H1 (cell line): ENCODE results near the gene EPN2. TPM values are rescaled to one million over a fixed set of nuclear protein-coding genes. Genes with fewer than 3 reads are reported as not detected.

ENCODE experiments used
- CTCF ChIA-PET: fragments of 300-600 bp; sonication (Branson Sonifier 250); formaldehyde crosslinking; loops from one replicate; lab custom pipeline; 2021; ENCODE audit not compliant: partially characterized antibody; lab: Charles Lee
- POLR2A ChIA-PET: fragments of 300-600 bp; sonication (Branson Sonifier 250); formaldehyde crosslinking; loops from one replicate; lab custom pipeline; 2021; ENCODE audit warnings: inconsistent platforms; ENCODE audit not compliant: partially characterized antibody; lab: Charles Lee
- DNase-seq, 2 experiments: peaks; one replicate each; pipeline versions ENCODE4 v3.0.0 to v3.0.0-alpha.2; 2010 to 2022; ENCODE audit warnings: low spot score in 2 of 2, low read depth in 1 of 2, mixed read lengths in 1 of 2
- FAIRE-seq: peaks from 2 replicates; lab custom pipeline; 2011; peaks lifted over from hg19 to GRCh38; lab: Jason Lieb, UNC
- H2AFZ ChIP-seq: 2 replicates; pipeline ENCODE4 v1.8.1; 2012; ENCODE audit warnings: low read length, inconsistent platforms
- H2AK5ac ChIP-seq: 2 replicates; pipeline ENCODE4 v1.6.1; 2013; ENCODE audit warnings: low read depth, low read length
- H2BK120ac ChIP-seq: replicated peaks from 2 replicates; pipeline ENCODE3; 2013; ENCODE audit warnings: low read depth, low read length, inconsistent platforms
- H2BK12ac ChIP-seq: 2 replicates; pipeline ENCODE4 v1.6.1; 2013; ENCODE audit warnings: low read depth, low read length
- H2BK15ac ChIP-seq: 2 replicates; pipeline ENCODE4 v1.6.1; 2013; ENCODE audit warnings: low read length
- H2BK20ac ChIP-seq: 2 replicates; pipeline ENCODE4 v1.6.1; 2013; ENCODE audit warnings: low read length
- H2BK5ac ChIP-seq: 2 replicates; pipeline ENCODE4 v1.6.1; 2013; ENCODE audit warnings: low read depth, low read length
- H3K14ac ChIP-seq: 2 replicates; pipeline ENCODE4 v1.6.1; 2013; ENCODE audit warnings: inconsistent platforms; ENCODE audit not compliant: insufficient read length
- H3K18ac ChIP-seq: 2 replicates; pipeline ENCODE4 v1.6.1; 2013; ENCODE audit warnings: low read length; ENCODE audit errors: extremely low read depth
- H3K23ac ChIP-seq: 2 replicates; pipeline ENCODE4 v1.6.1; 2013; ENCODE audit warnings: inconsistent platforms; ENCODE audit not compliant: insufficient read length
- H3K23me2 ChIP-seq: 2 replicates; pipeline ENCODE4 v1.6.1; 2013; ENCODE audit warnings: low read depth, low read length
- H3K27ac ChIP-seq: 2 replicates; pipeline ENCODE4 v1.6.1; 2011; ENCODE audit warnings: low read depth, low read length, inconsistent platforms
- H3K27me3 ChIP-seq, 4 experiments: replicated peaks in 1 of 4; 1 replicate in 1 of 4; 2 replicates in 3 of 4; pipeline versions ENCODE4 v1.6.1 to v1.8.1; 2011 to 2013; ENCODE audit warnings: low read length in 3 of 4, mild to moderate bottlenecking in 3 of 4, inconsistent platforms in 2 of 4, mixed read lengths in 2 of 4, moderate library complexity in 1 of 4; ENCODE audit not compliant: control insufficient read depth in 3 of 4, insufficient read depth in 3 of 4; ENCODE audit errors: extremely low read depth in 1 of 4
- H3K36me3 ChIP-seq, 4 experiments: 2 replicates each; pipeline versions ENCODE4 v1.6.1 to v1.8.1; 2011 to 2013; ENCODE audit warnings: mild to moderate bottlenecking in 4 of 4, low read length in 3 of 4, moderate library complexity in 2 of 4, control low read depth in 1 of 4, inconsistent platforms in 1 of 4; ENCODE audit not compliant: insufficient read depth in 4 of 4, control insufficient read depth in 2 of 4
- H3K4ac ChIP-seq: replicated peaks from 2 replicates; pipeline ENCODE3; 2013; ENCODE audit warnings: low read length, low read depth, mixed read lengths, inconsistent platforms; ENCODE audit not compliant: insufficient read length
- H3K4me1 ChIP-seq, 4 experiments: replicated peaks in 1 of 4; 1 replicate in 1 of 4; 2 replicates in 3 of 4; pipeline versions ENCODE4 v1.6.1 to v1.8.1; 2011 to 2013; ENCODE audit warnings: low read length in 3 of 4, inconsistent platforms in 2 of 4, mixed read lengths in 1 of 4; ENCODE audit not compliant: insufficient read depth in 4 of 4, control insufficient read depth in 3 of 4
- H3K4me2 ChIP-seq, 2 experiments: 2 replicates each; pipeline versions ENCODE4 v1.6.1 to v1.8.1; 2011 to 2013; ENCODE audit warnings: low read depth in 2 of 2, low read length in 2 of 2, control low read depth in 1 of 2, inconsistent platforms in 1 of 2, mild to moderate bottlenecking in 1 of 2; ENCODE audit not compliant: insufficient read depth in 1 of 2
- H3K4me3 ChIP-seq, 4 experiments: fragments of 200-600, 300-600 bp in 1 of 4; sonication (generic), shearing (Covaris generic), sonication (Bioruptor Twin) in 1 of 4; 2 replicates each; pipeline versions ENCODE4 v1.5.1 to v1.8.1; 2011 to 2016; ENCODE audit warnings: low read length in 4 of 4, low read depth in 3 of 4, control low read depth in 2 of 4, inconsistent platforms in 2 of 4, mild to moderate bottlenecking in 2 of 4, mixed read lengths in 1 of 4, moderate library complexity in 1 of 4; ENCODE audit not compliant: insufficient read depth in 2 of 4; ENCODE audit errors: extremely low read depth in 1 of 4
- H3K56ac ChIP-seq: replicated peaks from 2 replicates; pipeline ENCODE3; 2013; ENCODE audit warnings: low read depth, mild to moderate bottlenecking, mixed read lengths, low read length, inconsistent platforms; ENCODE audit not compliant: insufficient read length
- H3K79me1 ChIP-seq: 2 replicates; pipeline ENCODE4 v1.6.1; 2013; ENCODE audit warnings: low read depth, low read length, control low read depth
- H3K79me2 ChIP-seq, 2 experiments: 2 replicates each; pipeline versions ENCODE4 v1.6.1 to v1.8.1; 2012 to 2013; ENCODE audit warnings: low read length in 2 of 2, mild to moderate bottlenecking in 2 of 2, inconsistent platforms in 1 of 2; ENCODE audit not compliant: insufficient read depth in 2 of 2, control insufficient read depth in 1 of 2
- H3K9ac ChIP-seq, 4 experiments: replicated peaks in 1 of 4; 1 replicate in 1 of 4; 2 replicates in 3 of 4; pipeline versions ENCODE4 v1.6.1 to v1.8.1; 2011 to 2013; ENCODE audit warnings: low read depth in 3 of 4, low read length in 3 of 4, control low read depth in 2 of 4, mild to moderate bottlenecking in 2 of 4, moderate library complexity in 2 of 4, inconsistent platforms in 1 of 4; ENCODE audit errors: extremely low read depth in 1 of 4
- H3K9me3 ChIP-seq, 2 experiments: 2 replicates each; pipeline versions ENCODE4 v1.6.1 to v1.8.1; 2012 to 2013; ENCODE audit warnings: mild to moderate bottlenecking in 2 of 2, moderate library complexity in 2 of 2, control low read depth in 1 of 2, inconsistent platforms in 1 of 2, low read depth in 1 of 2, low read length in 1 of 2, mixed read lengths in 1 of 2; ENCODE audit not compliant: insufficient read depth in 2 of 2
- H4K20me1 ChIP-seq, 2 experiments: replicated peaks in 1 of 2; 2 replicates each; pipeline versions ENCODE3 to v1.8.1; 2011 to 2013; ENCODE audit warnings: inconsistent platforms in 2 of 2, low read length in 2 of 2, mild to moderate bottlenecking in 1 of 2; ENCODE audit not compliant: insufficient read depth in 2 of 2, control insufficient read depth in 1 of 2
- H4K5ac ChIP-seq: 2 replicates; pipeline ENCODE4 v1.6.1; 2013; ENCODE audit warnings: low read length, low read depth, mixed read lengths, inconsistent platforms; ENCODE audit not compliant: insufficient read length
- H4K8ac ChIP-seq: 2 replicates; pipeline ENCODE4 v1.8.0; 2013; ENCODE audit warnings: mild to moderate bottlenecking, moderate library complexity, low read length, inconsistent platforms; ENCODE audit not compliant: insufficient read depth; ENCODE audit errors: extremely low read depth
- H4K91ac ChIP-seq: replicated peaks from 2 replicates; pipeline ENCODE3; 2013; ENCODE audit warnings: low read length, mixed read lengths, inconsistent platforms; ENCODE audit not compliant: insufficient read length
- JUND ChIP-seq: IDR thresholded peaks from 2 replicates; pipeline ENCODE4 v1.6.1; 2011; ENCODE audit warnings: mild to moderate bottlenecking, improper control_type of control experiment, low read length
- RAD21 ChIP-seq, 2 experiments: IDR thresholded peaks in 1 of 2; conservative IDR thresholded peaks in 1 of 2; 2 replicates each; pipeline ENCODE4 v1.6.1; 2011; ENCODE audit warnings: low read depth in 2 of 2, low read length in 2 of 2, improper control_type of control experiment in 1 of 2, inconsistent platforms in 1 of 2, mild to moderate bottlenecking in 1 of 2, moderate library complexity in 1 of 2
- SIRT6 ChIP-seq: IDR thresholded peaks from one replicate; pipeline ENCODE4 v1.7.1; 2012; ENCODE audit warnings: low read length, inconsistent platforms
- WGBS, 2 experiments: shearing (Covaris generic) in 1 of 2; methylation state at CpG; one replicate each; pipeline versions ENCODE4 v1.1.6 to v1.1.7; 2013 to 2015; ENCODE audit warnings: low lambda C conversion rate in 2 of 2, mixed read lengths in 2 of 2, inconsistent platforms in 1 of 2, low coverage in 1 of 2, missing lambda C conversion rate in 1 of 2; ENCODE audit not compliant: insufficient replicate concordance in 2 of 2, insufficient coverage in 1 of 2, insufficient read length in 1 of 2; ENCODE audit errors: extremely low coverage in 1 of 2, missing lambda C conversion rate in 1 of 2; 5-methylcytosine and 5-hydroxymethylcytosine counted together
- polyA plus RNA-seq, 7 experiments: library from polyadenylated mRNA; depleted of rRNA in 3 of 7; stranded (reverse) in 5 of 7; unstranded in 2 of 7; fragments of >200 nt in 5 of 7; fragments of 200-250 nt in 2 of 7; gene quantifications; 1 replicate in 5 of 7; 2 replicates in 1 of 7; 4 replicates in 1 of 7; pipeline versions ENCODE4 v1.2.1 to v1.2.3, GENCODE V29; 2011 to 2013; ENCODE audit warnings: missing spikeins in 2 of 7, mixed read lengths in 2 of 7
- total RNA-seq: library from RNA; stranded (reverse); fragmentation: NEBNext Ultra II Directional; extraction: Animal tissue kit (Norgen Biotek cat#: 25700); gene quantifications from 2 replicates; pipeline ENCODE4 v1.2.1, GENCODE V29; 2021

EPN2 gene
- total and polyA plus RNA-seq, 2 of the 8 experiments (the other 6 are each of a cell fraction or from before 2014, with no cell fraction given), result 28.7 to 55.8 TPM

GRCh38 chr17:19301973-19302372 lies 64.8 kb downstream of the EPN2 start:
- H2AFZ ChIP-seq, result no peak overlapping the region
- peaks cover 0 to 4% (median 0%) of the 10 kb centered on the region in 4 experiments; a peak in 3 of 7 replicates for H3K4me1 ChIP-seq
- no peaks in the 10 kb centered on the region for H3K27me3 ChIP-seq
- H3K27ac ChIP-seq, result no peak overlapping the region
- no peak overlapping the region for H2BK5ac ChIP-seq
- H2BK12ac ChIP-seq, result no peak overlapping the region
- peak in 1 of 2 experiments; percentile 20; a peak in 1 of 4 replicates for TF ChIP-seq RAD21 (IDR thresholded peaks at IDR 0.05 in 1 of 2, conservative IDR thresholded peaks at IDR 0.05 in 1 of 2; ENCODE audit: low read depth in 2 of 2, low read length in 2 of 2)
- TF ChIP-seq SIRT6, result no peak
- TF ChIP-seq JUND, result no peak
- peaks cover 17% of the 10 kb centered on the region for H3K79me1 ChIP-seq
- FAIRE-seq (no peak), DNase-seq (no peak)
- peaks cover 0 to 5% of the 10 kb centered on the region in 2 experiments; a peak in 2 of 4 replicates for H3K79me2 ChIP-seq
- no peak overlapping the region for H4K5ac ChIP-seq
- no peak overlapping the region for H3K4ac ChIP-seq
- H3K9me3 ChIP-seq, result no peaks in the 10 kb centered on the region
- WGBS, 2 experiments, result 97% methylated on average over 9 of the region's 9 CpGs; no CpG with 5 or more reads in 1 of the 2 experiments
- H3K23me2 ChIP-seq, result no peaks in the 10 kb centered on the region
- H3K18ac ChIP-seq, result no peak overlapping the region
- POLR2A ChIA-PET, result interaction anchor here (1.3 kb wide), 1 partner anchor 8 kb away, joined by 4 read pairs; no protein-coding TSS in a partner anchor
- H3K4me2 ChIP-seq, result no peak overlapping the region
- no peak overlapping the region for H3K9ac ChIP-seq
- no peaks in the 10 kb centered on the region; a peak in 1 of 8 replicates for H3K36me3 ChIP-seq
- H4K91ac ChIP-seq, result no peak overlapping the region
- H3K23ac ChIP-seq, result no peak overlapping the region
- CTCF ChIA-PET, result interaction anchor here (0.6 to 2.6 kb wide), 7 partner anchors 8 to 57 kb away, joined by 3 to 6 read pairs (median 4); no protein-coding TSS in a partner anchor
- no peak overlapping the region for H3K14ac ChIP-seq
- no peak overlapping the region for H2BK15ac ChIP-seq
- peaks cover 7 to 28% of the 10 kb centered on the region in 2 experiments for H4K20me1 ChIP-seq
- no peak overlapping the region for H2BK120ac ChIP-seq
- no peak overlapping the region for H3K56ac ChIP-seq
- no peak overlapping the region for H2AK5ac ChIP-seq
- H4K8ac ChIP-seq, result peak overlapping the region; percentile 72
- no peak overlapping the region for H2BK20ac ChIP-seq
- no peak overlapping the region for H3K4me3 ChIP-seq
